ENCODE data around the gene PC.

GRCh38 chr11:66889960-66890359 is 68.2 kb downstream of the PC start:
- TF ChIP-seq, protein P1, sequence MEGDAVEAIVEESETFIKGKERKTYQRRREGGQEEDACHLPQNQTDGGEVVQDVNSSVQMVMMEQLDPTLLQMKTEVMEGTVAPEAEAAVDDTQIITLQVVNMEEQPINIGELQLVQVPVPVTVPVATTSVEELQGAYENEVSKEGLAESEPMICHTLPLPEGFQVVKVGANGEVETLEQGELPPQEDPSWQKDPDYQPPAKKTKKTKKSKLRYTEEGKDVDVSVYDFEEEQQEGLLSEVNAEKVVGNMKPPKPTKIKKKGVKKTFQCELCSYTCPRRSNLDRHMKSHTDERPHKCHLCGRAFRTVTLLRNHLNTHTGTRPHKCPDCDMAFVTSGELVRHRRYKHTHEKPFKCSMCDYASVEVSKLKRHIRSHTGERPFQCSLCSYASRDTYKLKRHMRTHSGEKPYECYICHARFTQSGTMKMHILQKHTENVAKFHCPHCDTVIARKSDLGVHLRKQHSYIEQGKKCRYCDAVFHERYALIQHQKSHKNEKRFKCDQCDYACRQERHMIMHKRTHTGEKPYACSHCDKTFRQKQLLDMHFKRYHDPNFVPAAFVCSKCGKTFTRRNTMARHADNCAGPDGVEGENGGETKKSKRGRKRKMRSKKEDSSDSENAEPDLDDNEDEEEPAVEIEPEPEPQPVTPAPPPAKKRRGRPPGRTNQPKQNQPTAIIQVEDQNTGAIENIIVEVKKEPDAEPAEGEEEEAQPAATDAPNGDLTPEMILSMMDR (IDR thresholded peaks at IDR 0.05; ENCODE audit: insufficient read depth, low read depth, low read length), result no peak
- TF ChIP-seq EZH2 (IDR thresholded peaks at IDR 0.05; ENCODE audit: insufficient read depth, low read length), result no peak

Measured in astrocyte (in vitro differentiated cells and primary cell).